ENCODE measurements around the gene POC1A.

The POC1A gene

DNA sequence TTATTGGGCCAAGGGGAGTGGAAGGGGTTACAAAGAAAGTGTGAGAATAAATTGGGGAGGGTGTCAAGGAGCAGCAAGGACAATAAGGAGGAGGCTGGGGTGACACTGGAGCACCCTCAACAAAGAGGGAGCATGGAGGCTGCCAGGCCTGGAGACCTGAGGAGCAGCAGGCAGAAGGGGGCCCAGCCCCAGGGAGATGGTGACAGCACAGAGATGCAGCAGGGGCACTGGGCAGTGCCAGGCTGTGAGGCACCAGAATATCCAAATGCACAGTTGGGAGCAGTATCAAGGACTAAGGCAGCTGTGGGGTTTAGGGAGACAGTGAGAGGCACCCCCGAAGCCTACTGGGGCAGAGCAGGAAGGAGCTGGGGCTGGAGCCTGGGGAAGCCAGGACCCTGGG is 24.3 kb upstream of the POC1A start:
- TF ChIP-seq EP300 (IDR thresholded peaks at IDR 0.05; ENCODE audit: borderline replicate concordance) (no peak), FOXM1 (IDR thresholded peaks at IDR 0.05; ENCODE audit: borderline replicate concordance, low read depth) (no peak), YY1 (IDR thresholded peaks at IDR 0.05; ENCODE audit: low read depth) (no peak), ZBTB7A (IDR thresholded peaks at IDR 0.05; ENCODE audit: low read depth) (no peak), EGR1 (IDR thresholded peaks at IDR 0.05) (no peak), NFIC (IDR thresholded peaks at IDR 0.05) (no peak), TAF1 (IDR thresholded peaks at IDR 0.05; ENCODE audit: low read depth) (no peak), RAD21 (IDR thresholded peaks at IDR 0.05; ENCODE audit: low read depth) (no peak), TEAD4 (IDR thresholded peaks at IDR 0.05) (no peak), TCF12 (IDR thresholded peaks at IDR 0.05; ENCODE audit: low read depth) (no peak), CREB1 (IDR thresholded peaks at IDR 0.05; ENCODE audit: low read depth) (no peak), CEBPB (IDR thresholded peaks at IDR 0.05) (no peak)
- TF ChIP-seq, protein P1, sequence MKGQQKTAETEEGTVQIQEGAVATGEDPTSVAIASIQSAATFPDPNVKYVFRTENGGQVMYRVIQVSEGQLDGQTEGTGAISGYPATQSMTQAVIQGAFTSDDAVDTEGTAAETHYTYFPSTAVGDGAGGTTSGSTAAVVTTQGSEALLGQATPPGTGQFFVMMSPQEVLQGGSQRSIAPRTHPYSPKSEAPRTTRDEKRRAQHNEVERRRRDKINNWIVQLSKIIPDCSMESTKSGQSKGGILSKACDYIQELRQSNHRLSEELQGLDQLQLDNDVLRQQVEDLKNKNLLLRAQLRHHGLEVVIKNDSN (IDR thresholded peaks at IDR 0.05): no peak
- TF ChIP-seq, protein P2, sequence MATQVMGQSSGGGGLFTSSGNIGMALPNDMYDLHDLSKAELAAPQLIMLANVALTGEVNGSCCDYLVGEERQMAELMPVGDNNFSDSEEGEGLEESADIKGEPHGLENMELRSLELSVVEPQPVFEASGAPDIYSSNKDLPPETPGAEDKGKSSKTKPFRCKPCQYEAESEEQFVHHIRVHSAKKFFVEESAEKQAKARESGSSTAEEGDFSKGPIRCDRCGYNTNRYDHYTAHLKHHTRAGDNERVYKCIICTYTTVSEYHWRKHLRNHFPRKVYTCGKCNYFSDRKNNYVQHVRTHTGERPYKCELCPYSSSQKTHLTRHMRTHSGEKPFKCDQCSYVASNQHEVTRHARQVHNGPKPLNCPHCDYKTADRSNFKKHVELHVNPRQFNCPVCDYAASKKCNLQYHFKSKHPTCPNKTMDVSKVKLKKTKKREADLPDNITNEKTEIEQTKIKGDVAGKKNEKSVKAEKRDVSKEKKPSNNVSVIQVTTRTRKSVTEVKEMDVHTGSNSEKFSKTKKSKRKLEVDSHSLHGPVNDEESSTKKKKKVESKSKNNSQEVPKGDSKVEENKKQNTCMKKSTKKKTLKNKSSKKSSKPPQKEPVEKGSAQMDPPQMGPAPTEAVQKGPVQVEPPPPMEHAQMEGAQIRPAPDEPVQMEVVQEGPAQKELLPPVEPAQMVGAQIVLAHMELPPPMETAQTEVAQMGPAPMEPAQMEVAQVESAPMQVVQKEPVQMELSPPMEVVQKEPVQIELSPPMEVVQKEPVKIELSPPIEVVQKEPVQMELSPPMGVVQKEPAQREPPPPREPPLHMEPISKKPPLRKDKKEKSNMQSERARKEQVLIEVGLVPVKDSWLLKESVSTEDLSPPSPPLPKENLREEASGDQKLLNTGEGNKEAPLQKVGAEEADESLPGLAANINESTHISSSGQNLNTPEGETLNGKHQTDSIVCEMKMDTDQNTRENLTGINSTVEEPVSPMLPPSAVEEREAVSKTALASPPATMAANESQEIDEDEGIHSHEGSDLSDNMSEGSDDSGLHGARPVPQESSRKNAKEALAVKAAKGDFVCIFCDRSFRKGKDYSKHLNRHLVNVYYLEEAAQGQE (IDR thresholded peaks at IDR 0.05; ENCODE audit: low read depth): no peak
- TF ChIP-seq, protein P3, sequence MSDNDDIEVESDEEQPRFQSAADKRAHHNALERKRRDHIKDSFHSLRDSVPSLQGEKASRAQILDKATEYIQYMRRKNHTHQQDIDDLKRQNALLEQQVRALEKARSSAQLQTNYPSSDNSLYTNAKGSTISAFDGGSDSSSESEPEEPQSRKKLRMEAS (IDR thresholded peaks at IDR 0.05): no peak

DNA sequence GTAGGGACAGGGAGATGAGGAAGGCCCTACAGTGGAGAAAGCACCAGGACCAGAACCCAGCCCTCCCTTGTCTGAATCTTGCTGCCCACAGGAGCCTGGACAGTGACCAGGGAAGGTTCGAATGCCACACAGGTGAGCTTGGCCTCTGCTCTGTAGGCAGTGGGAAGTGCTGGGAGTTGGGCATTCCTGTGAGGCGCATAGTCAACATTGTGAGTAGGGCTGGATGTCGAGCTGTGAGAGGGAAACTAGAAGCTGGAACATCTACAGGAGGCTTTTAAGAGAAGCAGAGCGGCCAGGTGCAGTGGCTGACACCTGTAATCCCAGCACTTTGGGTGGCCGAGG is 23.4 kb upstream of the POC1A start:
- TF ChIP-seq RAD21 (IDR thresholded peaks at IDR 0.05; ENCODE audit: low read depth) (no peak), YY1 (IDR thresholded peaks at IDR 0.05; ENCODE audit: low read depth) (no peak), CEBPB (IDR thresholded peaks at IDR 0.05) (no peak)
- TF ChIP-seq, protein P3 (IDR thresholded peaks at IDR 0.05): no peak
- TF ChIP-seq, protein P2 (IDR thresholded peaks at IDR 0.05; ENCODE audit: low read depth): no peak

DNA sequence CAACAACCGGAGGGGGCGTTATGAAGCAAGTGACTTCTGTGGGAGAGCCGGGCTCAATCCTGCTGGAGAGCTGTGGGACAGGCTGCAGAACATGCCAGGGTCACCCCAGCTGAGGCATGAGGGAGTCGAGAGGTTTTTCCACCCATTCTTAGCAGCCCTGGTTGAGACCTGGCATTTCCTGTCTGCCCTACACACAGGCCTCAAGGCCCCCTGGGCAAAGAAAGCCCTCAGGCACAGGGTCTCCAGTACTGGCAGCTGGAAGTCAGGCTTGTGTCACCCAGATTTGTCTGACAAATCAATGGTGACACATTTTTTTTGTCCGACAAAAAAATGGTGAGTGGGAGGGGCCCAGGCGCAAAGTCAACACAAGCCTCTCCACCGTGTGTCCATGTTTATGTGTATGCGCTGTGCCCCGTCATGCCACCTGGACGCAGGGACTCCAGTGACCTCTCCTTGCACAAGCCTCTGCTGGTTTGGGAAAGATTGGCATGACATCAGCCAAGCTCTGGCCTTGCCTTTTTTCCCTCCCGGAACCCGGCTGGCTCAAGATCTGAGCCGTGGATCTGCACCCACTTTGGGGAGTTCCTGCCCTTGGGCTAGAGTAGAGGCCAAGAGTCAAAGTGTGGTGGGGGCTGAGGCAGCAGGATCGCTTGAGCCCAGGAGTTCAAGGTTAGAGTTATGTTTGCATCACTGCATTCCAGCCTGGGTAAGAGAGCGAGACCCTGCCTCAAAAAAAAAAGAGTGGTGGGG is 22.9 kb upstream of the POC1A start:
- no peak for TF ChIP-seq ZBTB7A (IDR thresholded peaks at IDR 0.05; ENCODE audit: low read depth)
- TF ChIP-seq, protein P3 (IDR thresholded peaks at IDR 0.05): no peak
- TF ChIP-seq FOXM1 (IDR thresholded peaks at IDR 0.05; ENCODE audit: borderline replicate concordance, low read depth): no peak
- no peak for TF ChIP-seq EGR1 (IDR thresholded peaks at IDR 0.05)
- no peak for TF ChIP-seq YY1 (IDR thresholded peaks at IDR 0.05; ENCODE audit: low read depth)
- TF ChIP-seq, protein P1 (IDR thresholded peaks at IDR 0.05): no peak
- TF ChIP-seq TEAD4 (IDR thresholded peaks at IDR 0.05): no peak
- no peak for TF ChIP-seq CREB1 (IDR thresholded peaks at IDR 0.05; ENCODE audit: low read depth)
- TF ChIP-seq, protein P2 (IDR thresholded peaks at IDR 0.05; ENCODE audit: low read depth): no peak
- no peak for TF ChIP-seq NFIC (IDR thresholded peaks at IDR 0.05)
- TF ChIP-seq TAF1 (IDR thresholded peaks at IDR 0.05; ENCODE audit: low read depth): no peak
- no peak for TF ChIP-seq EP300 (IDR thresholded peaks at IDR 0.05; ENCODE audit: borderline replicate concordance)

DNA sequence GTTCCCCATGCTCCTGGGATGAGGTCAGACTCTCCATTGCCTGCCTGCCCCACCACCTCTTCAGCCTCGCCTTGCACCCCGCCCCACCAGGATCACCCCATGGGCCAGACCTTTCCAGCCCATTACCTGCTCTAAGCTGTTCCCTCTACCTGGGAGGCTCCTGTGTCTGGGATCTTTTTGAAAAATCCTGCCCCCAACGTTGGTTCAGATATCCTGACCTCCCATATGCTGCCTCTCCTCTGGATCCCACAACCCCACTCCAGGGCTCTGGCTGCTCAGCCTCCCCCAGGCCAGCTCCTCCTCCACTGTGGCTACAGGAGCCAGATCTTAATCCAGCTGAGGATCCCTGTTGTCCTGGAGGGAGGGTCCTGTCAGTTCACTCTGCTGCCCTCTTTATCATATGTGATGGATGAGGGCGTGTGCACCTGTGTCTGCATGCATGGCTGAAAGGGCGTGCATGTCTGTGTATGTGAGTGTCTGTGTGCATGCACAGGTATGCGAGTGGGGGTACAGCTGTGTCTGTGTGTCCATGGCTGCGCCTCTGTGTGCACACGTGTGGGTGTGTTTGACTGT is 22.0 kb upstream of the POC1A start:
- no peak for TF ChIP-seq FOXM1 (IDR thresholded peaks at IDR 0.05; ENCODE audit: borderline replicate concordance, low read depth)
- no peak for TF ChIP-seq RAD21 (IDR thresholded peaks at IDR 0.05; ENCODE audit: low read depth)
- TF ChIP-seq EGR1 (IDR thresholded peaks at IDR 0.05): no peak
- TF ChIP-seq, protein P2 (IDR thresholded peaks at IDR 0.05; ENCODE audit: low read depth): no peak
- TF ChIP-seq TAF1 (IDR thresholded peaks at IDR 0.05; ENCODE audit: low read depth): no peak
- TF ChIP-seq NFIC (IDR thresholded peaks at IDR 0.05): no peak
- TF ChIP-seq TCF12 (IDR thresholded peaks at IDR 0.05; ENCODE audit: low read depth): no peak
- TF ChIP-seq ZBTB7A (IDR thresholded peaks at IDR 0.05; ENCODE audit: low read depth): no peak

Measured in Ishikawa (cell line).